GM12892 (cell line): ENCODE results near the gene MICAL2.

ENCODE experiments used
- POLR2A ChIP-seq: IDR thresholded peaks from 2 replicates; pipeline ENCODE4 v1.6.1; 2011; ENCODE audit warnings: low read depth, low read length, control low read depth
- POLR2AphosphoS5 ChIP-seq: IDR thresholded peaks from 2 replicates; pipeline ENCODE4 v1.6.1; 2011; ENCODE audit warnings: low read depth, low read length, control low read depth
- TAF1 ChIP-seq: IDR thresholded peaks from 2 replicates; pipeline ENCODE4 v1.6.1; 2011; ENCODE audit warnings: low read depth, mild to moderate bottlenecking, control low read depth, low read length, borderline replicate concordance

DNA sequence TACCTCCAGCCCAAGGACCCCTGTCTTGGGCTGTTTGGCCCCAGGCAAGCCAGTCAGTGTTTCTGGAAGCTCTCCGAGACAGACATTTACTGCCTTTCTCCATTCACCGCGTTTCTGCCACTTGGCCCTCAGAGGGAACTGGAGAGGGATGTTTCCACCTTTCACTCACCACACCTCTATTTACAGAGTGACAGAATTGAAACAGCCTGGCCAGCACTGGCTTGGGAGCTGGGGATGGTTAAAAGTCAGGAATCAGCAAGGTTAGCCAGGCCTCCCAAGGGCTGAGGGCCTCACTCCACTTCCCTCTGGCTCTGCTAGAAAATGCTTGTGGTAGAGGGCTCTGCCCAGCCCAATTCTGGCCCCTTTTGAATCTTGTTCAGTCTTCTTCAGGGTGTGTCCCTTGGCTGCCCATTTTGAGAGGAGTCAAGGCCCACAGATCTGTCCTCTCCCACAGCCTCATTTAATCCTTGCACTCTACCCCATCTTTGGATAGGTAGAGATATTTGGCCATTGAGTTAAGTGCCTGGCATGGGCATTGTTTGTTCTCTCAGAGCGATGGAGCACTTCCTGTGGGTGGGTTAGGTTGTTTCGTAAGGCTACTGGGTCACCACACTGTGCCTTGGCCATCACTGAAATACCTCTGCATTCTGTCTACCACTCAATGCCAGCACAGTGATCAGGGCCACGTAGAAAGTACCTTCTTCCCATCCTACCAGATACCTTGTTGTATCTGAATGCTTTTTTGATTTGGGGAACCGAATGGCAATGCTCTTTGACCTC lies 119.2 kb downstream of the MICAL2 start:
- TF ChIP-seq POLR2A (no peak), POLR2AphosphoS5 (no peak), TAF1 (no peak)
